Panc1 (cell line): ENCODE measurements around the gene SIL1.

ENCODE experiments used
- SIN3A ChIP-seq: IDR thresholded peaks from 2 replicates; pipeline ENCODE4 v1.6.1; 2012; ENCODE audit warnings: low read depth, mild to moderate bottlenecking, low read length, moderate library complexity, borderline replicate concordance; ENCODE audit not compliant: insufficient read depth
- TF ChIP-seq, protein P1 (sequence below): fragments of 450-650 bp; IDR thresholded peaks from 2 replicates; pipeline ENCODE4 v1.5.1; 2017; ENCODE audit warnings: mild to moderate bottlenecking

DNA sequence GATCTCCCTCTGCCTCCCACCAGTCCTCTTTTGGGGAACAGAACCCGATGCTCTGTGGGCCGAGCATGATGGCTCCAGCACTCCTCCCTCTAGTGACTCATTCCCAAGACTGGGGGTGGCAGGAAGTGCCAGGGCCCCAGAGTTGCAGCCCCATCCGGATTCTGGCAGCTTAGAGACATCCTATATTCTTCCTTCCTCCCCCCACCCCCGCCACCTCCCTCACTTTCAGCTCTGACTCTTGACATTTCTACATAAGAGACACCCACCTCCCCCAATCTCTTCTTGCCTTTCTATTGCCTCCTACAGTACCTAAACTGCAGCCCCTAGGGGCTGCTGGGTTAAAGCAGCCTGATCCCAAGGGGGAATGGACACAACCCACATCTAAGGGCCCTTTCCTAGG, 48.2 kb upstream of the SIL1 start:
- TF ChIP-seq, protein P1, sequence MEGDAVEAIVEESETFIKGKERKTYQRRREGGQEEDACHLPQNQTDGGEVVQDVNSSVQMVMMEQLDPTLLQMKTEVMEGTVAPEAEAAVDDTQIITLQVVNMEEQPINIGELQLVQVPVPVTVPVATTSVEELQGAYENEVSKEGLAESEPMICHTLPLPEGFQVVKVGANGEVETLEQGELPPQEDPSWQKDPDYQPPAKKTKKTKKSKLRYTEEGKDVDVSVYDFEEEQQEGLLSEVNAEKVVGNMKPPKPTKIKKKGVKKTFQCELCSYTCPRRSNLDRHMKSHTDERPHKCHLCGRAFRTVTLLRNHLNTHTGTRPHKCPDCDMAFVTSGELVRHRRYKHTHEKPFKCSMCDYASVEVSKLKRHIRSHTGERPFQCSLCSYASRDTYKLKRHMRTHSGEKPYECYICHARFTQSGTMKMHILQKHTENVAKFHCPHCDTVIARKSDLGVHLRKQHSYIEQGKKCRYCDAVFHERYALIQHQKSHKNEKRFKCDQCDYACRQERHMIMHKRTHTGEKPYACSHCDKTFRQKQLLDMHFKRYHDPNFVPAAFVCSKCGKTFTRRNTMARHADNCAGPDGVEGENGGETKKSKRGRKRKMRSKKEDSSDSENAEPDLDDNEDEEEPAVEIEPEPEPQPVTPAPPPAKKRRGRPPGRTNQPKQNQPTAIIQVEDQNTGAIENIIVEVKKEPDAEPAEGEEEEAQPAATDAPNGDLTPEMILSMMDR, result no peak
- TF ChIP-seq SIN3A, result no peak
